ENCODE data around the gene DBH.

- no peak for TF ChIP-seq CTCF (IDR thresholded peaks at IDR 0.05)
- no peak for TF ChIP-seq POLR2A (IDR thresholded peaks at IDR 0.05)
These were observed 34.3 kb downstream of the DBH start for GRCh38 chr9:133670466-133670865.
